HepG2 (cell line): ENCODE data around the gene CALD1. TPM values are rescaled to one million over a fixed set of nuclear protein-coding genes. Genes with fewer than 3 reads are reported as not detected.

Experiments used
- ARNT ChIP-seq: fragments of 450-650 bp; IDR thresholded peaks from 2 replicates; pipeline ENCODE4 v1.6.1; 2017
- CREB1 ChIP-seq, 2 experiments: fragments of 450-650 bp in 1 of 2; IDR thresholded peaks; 2 replicates each; pipeline ENCODE4 v1.6.1; 2016 to 2017; ENCODE audit warnings: control low read depth in 1 of 2, mild to moderate bottlenecking in 1 of 2, missing compliant biosample characterization in 1 of 2, missing genetic modification characterization in 1 of 2
- HNF1A ChIP-seq, 2 experiments: sonication (generic) in 1 of 2; formaldehyde crosslinking in 1 of 2; IDR thresholded peaks; 2 replicates each; pipeline versions ENCODE4 v1.4.0 to v1.6.1; 2016 to 2020; ENCODE audit warnings: borderline replicate concordance in 1 of 2, low read depth in 1 of 2, mild to moderate bottlenecking in 1 of 2, missing genetic modification reagents in 1 of 2
- KIAA2018 ChIP-seq: sonication (generic); formaldehyde crosslinking; IDR thresholded peaks from 2 replicates; pipeline ENCODE4 v1.5.0; 2020; ENCODE audit warnings: mild to moderate bottlenecking, missing genetic modification reagents, borderline replicate concordance
- MYNN ChIP-seq: sonication (generic); formaldehyde crosslinking; IDR thresholded peaks from 2 replicates; pipeline ENCODE4 v1.4.0; 2020; ENCODE audit warnings: mild to moderate bottlenecking, low read depth, missing genetic modification reagents
- PHF8 ChIP-seq: sonication (generic); formaldehyde crosslinking; IDR thresholded peaks from 2 replicates; pipeline ENCODE4 v1.5.0; 2020; ENCODE audit warnings: missing genetic modification reagents
- SNRNP70 ChIP-seq: fragments of 200-400 bp; formaldehyde crosslinking; IDR thresholded peaks from 2 replicates; pipeline ENCODE4 v1.6.1; 2017; ENCODE audit warnings: mild to moderate bottlenecking, low read depth, low read length, moderate library complexity
- SOX5 ChIP-seq: IDR thresholded peaks from 2 replicates; pipeline ENCODE4 v1.6.1; 2016; ENCODE audit warnings: borderline replicate concordance
- ZNF276 ChIP-seq: sonication (generic); formaldehyde crosslinking; IDR thresholded peaks from 2 replicates; pipeline ENCODE4 v1.4.0; 2020; ENCODE audit warnings: mild to moderate bottlenecking, low read depth, missing genetic modification reagents
- ZNF709 ChIP-seq: sonication (generic); formaldehyde crosslinking; IDR thresholded peaks from 2 replicates; pipeline ENCODE4 v1.5.0; 2020; ENCODE audit warnings: mild to moderate bottlenecking, missing genetic modification reagents
- ZZZ3 ChIP-seq: sonication (generic); formaldehyde crosslinking; IDR thresholded peaks from 2 replicates; pipeline ENCODE4 v1.4.0; 2020; ENCODE audit warnings: missing genetic modification reagents, mild to moderate bottlenecking, borderline replicate concordance
- polyA plus RNA-seq, 8 experiments: library from polyadenylated mRNA; depleted of rRNA in 3 of 8; stranded (reverse) in 7 of 8; unstranded in 1 of 8; fragments of >200 nt; fragmentation: Illumina TruSeq in 4 of 8; extraction: Trizol in 4 of 8; gene quantifications; 2 replicates each; pipeline versions ENCODE4 v1.2.1 to v1.2.3, GENCODE V29; 2011 to 2016; ENCODE audit warnings: low read depth in 4 of 8, missing spikeins in 1 of 8, mixed read lengths in 1 of 8; ENCODE audit not compliant: insufficient read depth in 1 of 8
- total RNA-seq, 5 experiments: library from RNA; depleted of rRNA; stranded (reverse); fragments of >200 nt; fragmentation: Illumina TruSeq; extraction: Trizol; gene quantifications; 2 replicates each; pipeline ENCODE4 v1.2.3, GENCODE V29; 2016; ENCODE audit warnings: low read depth in 1 of 5

CALD1 gene
- total and polyA plus RNA-seq, 2 of the 13 experiments (the other 11 are each of a cell fraction or from before 2014, with no cell fraction given) = 53.0 to 112 TPM

- TF ChIP-seq HNF1A (IDR thresholded peaks at IDR 0.05; ENCODE audit: low read depth) (peak; percentile 82), HNF1A (CRISPR knock-in tag; IDR thresholded peaks at IDR 0.05; ENCODE audit: borderline replicate concordance) (no peak; the same call in 1 of the 2 replicates), CREB1 (IDR thresholded peaks at IDR 0.05) (no peak), CREB1 (CRISPR knock-in tag; IDR thresholded peaks at IDR 0.05) (0 out of 2 replicates have a peak, but pooled peaks have one; percentile 14), SOX5 (CRISPR knock-in tag) (peak; percentile 68; the same call in 1 of the 2 replicates), ARNT (no peak), KIAA2018 (no peak), MYNN (no peak), ZNF276 (CRISPR knock-in tag) (no peak), PHF8 (CRISPR knock-in tag) (no peak), ZNF709 (no peak), ZZZ3 (CRISPR knock-in tag) (no peak), SNRNP70 (no peak)
- TF ChIP-seq, all 625 proteins: peak for 4
Measured at GRCh38 chr7:134942690-134943466, 163.4 kb downstream of the CALD1 start (continued).
